WTC11 (cell line): Measurements from ENCODE around the gene TRIP11. TPM values are rescaled to one million over a fixed set of nuclear protein-coding genes. Genes with fewer than 3 reads are reported as not detected.

ENCODE experiments used
- ATAC-seq: fragments of 200-7000 bp; cut with Tn5 transposase; 2 replicates; pipeline ENCODE4 v1.10.0; 2021; ENCODE audit warnings: mild to moderate bottlenecking, moderate library complexity
- Bru-seq: library from RNA; stranded (reverse); fragments of 400-500 nt; gene quantifications from one replicate; lab custom pipeline; 2021; lab: Mats Ljungman, UMichigan
- CTCF ChIA-PET: fragments of 300-600 bp; sonication (Branson Sonifier 250); formaldehyde crosslinking; loops from one replicate; lab custom pipeline; 2021; ENCODE audit warnings: antibody characterized with exemption; lab: Charles Lee
- POLR2A ChIA-PET: fragments of 350-600 bp; sonication (Branson Sonifier 250); formaldehyde crosslinking; loops from one replicate; lab custom pipeline; 2021; ENCODE audit warnings: antibody characterized with exemption; lab: Charles Lee
- DNase-seq: peaks from one replicate; pipeline ENCODE4 v3.0.0; 2021; ENCODE audit warnings: low spot score
- H3K27ac Mint-ChIP-seq: 2 replicates; pipeline ENCODE4 v1.8.0; 2021; ENCODE audit warnings: mixed read lengths
- H3K27me3 Mint-ChIP-seq: 2 replicates; pipeline ENCODE4 v1.8.0; 2021; ENCODE audit warnings: low read depth, mild to moderate bottlenecking, moderate library complexity, mixed read lengths
- H3K36me3 Mint-ChIP-seq: 2 replicates; pipeline ENCODE4 v1.8.0; 2021; ENCODE audit warnings: mixed read lengths
- H3K4me1 Mint-ChIP-seq: 2 replicates; pipeline ENCODE4 v1.8.0; 2022; ENCODE audit warnings: mixed read lengths
- H3K4me3 Mint-ChIP-seq: 2 replicates; pipeline ENCODE4 v1.8.0; 2021; ENCODE audit warnings: mild to moderate bottlenecking, moderate library complexity, mixed read lengths
- H3K9me3 Mint-ChIP-seq: 2 replicates; pipeline ENCODE4 v1.8.0; 2021; ENCODE audit warnings: mixed read lengths
- ATF1 ChIP-seq: sonication (generic); formaldehyde crosslinking; IDR thresholded peaks from 2 replicates; pipeline ENCODE4 v1.8.1; 2023; ENCODE audit warnings: mild to moderate bottlenecking, moderate library complexity, missing genetic modification reagents
- CBFB ChIP-seq: sonication (generic); formaldehyde crosslinking; IDR thresholded peaks from 2 replicates; pipeline ENCODE4 v1.8.1; 2022; ENCODE audit warnings: mild to moderate bottlenecking, low read depth, missing genetic modification reagents
- CREB1 ChIP-seq: sonication (generic); formaldehyde crosslinking; IDR thresholded peaks from 2 replicates; pipeline ENCODE4 v1.8.0; 2023; ENCODE audit warnings: mild to moderate bottlenecking, missing genetic modification reagents
- CREM ChIP-seq: sonication (generic); formaldehyde crosslinking; IDR thresholded peaks from 2 replicates; pipeline ENCODE4 v1.8.1; 2022; ENCODE audit warnings: mild to moderate bottlenecking, missing genetic modification reagents, moderate library complexity
- ETV6 ChIP-seq: sonication (generic); formaldehyde crosslinking; IDR thresholded peaks from 2 replicates; pipeline ENCODE4 v1.8.1; 2022; ENCODE audit warnings: mild to moderate bottlenecking, missing genetic modification reagents
- FOXK1 ChIP-seq: sonication (generic); formaldehyde crosslinking; IDR thresholded peaks from 2 replicates; pipeline ENCODE4 v1.8.0; 2022; ENCODE audit warnings: mild to moderate bottlenecking, moderate library complexity, missing genetic modification reagents
- FOXP1 ChIP-seq: sonication (generic); formaldehyde crosslinking; IDR thresholded peaks from 2 replicates; pipeline ENCODE4 v1.8.0; 2022; ENCODE audit warnings: missing genetic modification reagents, mild to moderate bottlenecking, moderate library complexity, borderline replicate concordance
- GABPB1 ChIP-seq: sonication (generic); formaldehyde crosslinking; IDR thresholded peaks from 2 replicates; pipeline ENCODE4 v1.8.1; 2023; ENCODE audit warnings: mild to moderate bottlenecking, missing genetic modification reagents
- KAT7 ChIP-seq: sonication (generic); formaldehyde crosslinking; IDR thresholded peaks from 2 replicates; pipeline ENCODE4 v1.8.1; 2023; ENCODE audit warnings: missing genetic modification reagents, mild to moderate bottlenecking, borderline replicate concordance
- MYBL2 ChIP-seq: sonication (generic); formaldehyde crosslinking; IDR thresholded peaks from 2 replicates; pipeline ENCODE4 v1.8.1; 2023; ENCODE audit warnings: mild to moderate bottlenecking, moderate library complexity, missing genetic modification reagents
- NFE2L1 ChIP-seq: sonication (generic); formaldehyde crosslinking; IDR thresholded peaks from 2 replicates; pipeline ENCODE4 v1.8.1; 2023; ENCODE audit warnings: missing genetic modification reagents
- SMAD3 ChIP-seq: sonication (generic); formaldehyde crosslinking; IDR thresholded peaks from 2 replicates; pipeline ENCODE4 v1.8.0; 2022; ENCODE audit warnings: missing genetic modification reagents, mild to moderate bottlenecking, borderline replicate concordance
- SP1 ChIP-seq: sonication (generic); formaldehyde crosslinking; conservative IDR thresholded peaks from 2 replicates; pipeline ENCODE4 v1.8.1; 2022; ENCODE audit warnings: missing genetic modification reagents
- TEAD4 ChIP-seq: sonication (generic); formaldehyde crosslinking; IDR thresholded peaks from 2 replicates; pipeline ENCODE4 v1.8.0; 2022; ENCODE audit warnings: mild to moderate bottlenecking, missing genetic modification reagents
- TP53 ChIP-seq: sonication (generic); formaldehyde crosslinking; IDR thresholded peaks from 2 replicates; pipeline ENCODE4 v1.8.1; 2023; ENCODE audit warnings: mild to moderate bottlenecking, missing genetic modification reagents
- ZNF121 ChIP-seq: sonication (generic); formaldehyde crosslinking; IDR thresholded peaks from 2 replicates; pipeline ENCODE4 v1.8.0; 2023; ENCODE audit warnings: missing genetic modification reagents
- ZNF396 ChIP-seq: fragments of 250-450 bp; sonication (Bioruptor Pico); IDR thresholded peaks from 2 replicates; pipeline ENCODE4 v1.8.0; 2021; ENCODE audit warnings: mild to moderate bottlenecking, moderate library complexity, borderline replicate concordance
- long read RNA-seq, 3 experiments: library from RNA in 1 of 3; library from capped mRNA in 1 of 3; library from polyadenylated mRNA in 1 of 3; unstranded in 2 of 3; stranded (forward) in 1 of 3; transcript quantifications; one replicate each; pipeline ENCODE4 v2.0.0, GENCODE V29; 2021
- total RNA-seq: library from RNA; stranded (reverse); gene quantifications from 3 replicates; pipeline ENCODE4 v1.2.3, GENCODE V29; 2021
- TF ChIP-seq, protein P1 (sequence below): sonication (generic); formaldehyde crosslinking; IDR thresholded peaks from 2 replicates; pipeline ENCODE4 v1.8.1; 2023; ENCODE audit warnings: mild to moderate bottlenecking, missing genetic modification reagents
- TF ChIP-seq, protein P2 (sequence below): sonication (generic); formaldehyde crosslinking; IDR thresholded peaks from 2 replicates; pipeline ENCODE4 v1.8.1; 2023; ENCODE audit warnings: mild to moderate bottlenecking, missing genetic modification reagents, moderate library complexity
- TF ChIP-seq, protein P3 (sequence below): sonication (generic); formaldehyde crosslinking; IDR thresholded peaks from 2 replicates; pipeline ENCODE4 v1.8.0; 2022; ENCODE audit warnings: mild to moderate bottlenecking, missing genetic modification reagents
- TF ChIP-seq, protein P4 (sequence below): sonication (generic); formaldehyde crosslinking; IDR thresholded peaks from 2 replicates; pipeline ENCODE4 v1.8.0; 2023; ENCODE audit warnings: mild to moderate bottlenecking, missing genetic modification reagents
- TF ChIP-seq, protein P5 (sequence below): sonication (generic); formaldehyde crosslinking; IDR thresholded peaks from 2 replicates; pipeline ENCODE4 v1.8.0; 2022; ENCODE audit warnings: missing genetic modification reagents
- TF ChIP-seq, protein P6 (sequence below): sonication (generic); formaldehyde crosslinking; IDR thresholded peaks from 2 replicates; pipeline ENCODE4 v1.8.0; 2022; ENCODE audit warnings: mild to moderate bottlenecking, missing genetic modification reagents
- TF ChIP-seq, protein P7 (sequence below): sonication (generic); formaldehyde crosslinking; IDR thresholded peaks from 2 replicates; pipeline ENCODE4 v1.8.1; 2023; ENCODE audit warnings: mild to moderate bottlenecking, missing genetic modification reagents, moderate library complexity

The TRIP11 gene
- total RNA-seq = 32.9 to 36.5 TPM (median 34.4 TPM) in 3 replicates
- percentile 80 among the genes with signal in this experiment for Bru-seq, nascent RNA
- long read RNA-seq, experiment 1, full-length matches to known transcripts = 34 of 77 reads
- long read RNA-seq, experiment 1, partial matches to known transcripts = 21 of 77 reads
- long read RNA-seq, experiment 1, other reads (novel, unspliced or antisense) = 22 of 77 reads
- long read RNA-seq, experiment 2, full-length matches to known transcripts = 3 of 19 reads
- long read RNA-seq, experiment 2, partial matches to known transcripts = 8 of 19 reads
- long read RNA-seq, experiment 2, other reads (novel, unspliced or antisense) = 8 of 19 reads
- long read RNA-seq, experiment 3, partial matches to known transcripts = 2 of 9 reads
- long read RNA-seq, experiment 3, other reads (novel, unspliced or antisense) = 4 of 9 reads

DNA sequence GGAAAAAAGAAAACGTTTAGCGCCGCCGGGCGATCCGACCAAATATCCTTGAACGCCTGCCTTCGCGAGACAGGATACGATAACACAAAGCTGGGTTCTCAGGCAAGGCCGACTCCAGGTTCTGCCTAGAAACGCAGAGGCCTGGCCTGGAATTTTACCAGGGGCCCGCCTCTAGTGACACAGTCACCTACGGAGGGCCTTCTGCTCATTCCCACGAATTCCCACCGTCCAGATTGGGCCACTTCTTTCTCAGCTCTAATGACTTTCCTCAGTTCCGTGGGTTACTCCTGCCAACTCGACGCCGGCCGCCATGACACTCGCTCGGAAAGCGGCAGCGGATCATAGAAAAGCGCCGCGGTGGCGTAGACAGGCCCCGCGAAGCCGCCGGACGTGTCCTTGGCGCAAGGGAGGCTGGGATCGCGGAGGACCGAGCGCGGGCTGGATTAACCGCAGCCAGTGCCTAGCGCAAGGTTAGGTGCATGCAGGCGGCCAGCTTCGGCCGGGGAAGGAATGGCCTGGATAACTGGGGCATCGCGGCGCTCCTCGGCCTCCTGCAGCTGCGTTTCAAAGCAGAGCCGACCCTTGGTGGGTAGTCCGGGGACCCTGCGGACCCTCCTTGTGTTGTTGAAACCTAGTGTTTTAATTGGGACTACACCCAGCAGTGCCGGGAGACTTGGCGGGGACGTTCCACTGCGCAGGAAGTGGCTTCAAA is at the start of gene TRIP11:
TRIP11 (minus strand) TSS at position 341 of the 712 bp plus-strand sequence. CDS start 374 bp downstream, outside the sequence.
- Mint-ChIP-seq H3K27me3 (no peaks in the 10 kb centered on the region), H3K27ac (peak within 1 kb of the TSS; percentile 100), H3K4me1 (peaks cover 15% of the 10 kb centered on the region), H3K9me3 (no peaks in the 10 kb centered on the region), H3K4me3 (peak within 1 kb of the TSS; percentile 95), H3K36me3 (no peaks in the 10 kb centered on the region; the same call in 1 of the 2 replicates)
- ChIA-PET CTCF (interaction anchor here (0.8 to 1.7 kb wide), 5 partner anchors 17 to 67 kb away, joined by 3 to 9 read pairs (median 4); partner anchors contain the start of gene ATXN3), POLR2A (interaction anchor here (1.0 to 2.1 kb wide), 5 partner anchors 43 to 82 kb away, joined by 3 to 12 read pairs (median 8); partner anchors contain the start of genes ATXN3, CPSF2 and NDUFB1)
- DNase-seq (peak; percentile 93), ATAC-seq (peak; percentile 90)
- TF ChIP-seq, protein P1, sequence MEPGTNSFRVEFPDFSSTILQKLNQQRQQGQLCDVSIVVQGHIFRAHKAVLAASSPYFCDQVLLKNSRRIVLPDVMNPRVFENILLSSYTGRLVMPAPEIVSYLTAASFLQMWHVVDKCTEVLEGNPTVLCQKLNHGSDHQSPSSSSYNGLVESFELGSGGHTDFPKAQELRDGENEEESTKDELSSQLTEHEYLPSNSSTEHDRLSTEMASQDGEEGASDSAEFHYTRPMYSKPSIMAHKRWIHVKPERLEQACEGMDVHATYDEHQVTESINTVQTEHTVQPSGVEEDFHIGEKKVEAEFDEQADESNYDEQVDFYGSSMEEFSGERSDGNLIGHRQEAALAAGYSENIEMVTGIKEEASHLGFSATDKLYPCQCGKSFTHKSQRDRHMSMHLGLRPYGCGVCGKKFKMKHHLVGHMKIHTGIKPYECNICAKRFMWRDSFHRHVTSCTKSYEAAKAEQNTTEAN = no peak
- TF ChIP-seq KAT7 (CRISPR knock-in tag) = 0 out of 2 replicates have a peak, but pooled peaks have one; percentile 52
- no peak for TF ChIP-seq ZNF121 (CRISPR knock-in tag)
- peak; percentile 95 for TF ChIP-seq FOXP1
- peak; percentile 83 for TF ChIP-seq ETV6 (CRISPR knock-in tag)
- TF ChIP-seq FOXK1 (CRISPR knock-in tag) = peak; percentile 89
- TF ChIP-seq GABPB1 (CRISPR knock-in tag) = peak; percentile 81
- no peak for TF ChIP-seq TEAD4
- peak; percentile 67; the same call in 1 of the 2 replicates for TF ChIP-seq CBFB (CRISPR knock-in tag)
- peak; percentile 69 for TF ChIP-seq SP1
- peak; percentile 66; the same call in 1 of the 2 replicates for TF ChIP-seq ATF1 (CRISPR knock-in tag)
- TF ChIP-seq, protein P2, sequence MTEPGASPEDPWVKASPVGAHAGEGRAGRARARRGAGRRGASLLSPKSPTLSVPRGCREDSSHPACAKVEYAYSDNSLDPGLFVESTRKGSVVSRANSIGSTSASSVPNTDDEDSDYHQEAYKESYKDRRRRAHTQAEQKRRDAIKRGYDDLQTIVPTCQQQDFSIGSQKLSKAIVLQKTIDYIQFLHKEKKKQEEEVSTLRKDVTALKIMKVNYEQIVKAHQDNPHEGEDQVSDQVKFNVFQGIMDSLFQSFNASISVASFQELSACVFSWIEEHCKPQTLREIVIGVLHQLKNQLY (CRISPR knock-in tag) = peak; percentile 86; the same call in 1 of the 2 replicates
- TF ChIP-seq TP53 = 0 out of 2 replicates have a peak, but pooled peaks have one; percentile 47
- TF ChIP-seq, protein P3, sequence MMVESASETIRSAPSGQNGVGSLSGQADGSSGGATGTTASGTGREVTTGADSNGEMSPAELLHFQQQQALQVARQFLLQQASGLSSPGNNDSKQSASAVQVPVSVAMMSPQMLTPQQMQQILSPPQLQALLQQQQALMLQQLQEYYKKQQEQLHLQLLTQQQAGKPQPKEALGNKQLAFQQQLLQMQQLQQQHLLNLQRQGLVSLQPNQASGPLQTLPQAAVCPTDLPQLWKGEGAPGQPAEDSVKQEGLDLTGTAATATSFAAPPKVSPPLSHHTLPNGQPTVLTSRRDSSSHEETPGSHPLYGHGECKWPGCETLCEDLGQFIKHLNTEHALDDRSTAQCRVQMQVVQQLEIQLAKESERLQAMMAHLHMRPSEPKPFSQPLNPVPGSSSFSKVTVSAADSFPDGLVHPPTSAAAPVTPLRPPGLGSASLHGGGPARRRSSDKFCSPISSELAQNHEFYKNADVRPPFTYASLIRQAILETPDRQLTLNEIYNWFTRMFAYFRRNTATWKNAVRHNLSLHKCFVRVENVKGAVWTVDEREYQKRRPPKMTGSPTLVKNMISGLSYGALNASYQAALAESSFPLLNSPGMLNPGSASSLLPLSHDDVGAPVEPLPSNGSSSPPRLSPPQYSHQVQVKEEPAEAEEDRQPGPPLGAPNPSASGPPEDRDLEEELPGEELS (CRISPR knock-in tag) = peak; percentile 54; the same call in 1 of the 2 replicates
- TF ChIP-seq, protein P4, sequence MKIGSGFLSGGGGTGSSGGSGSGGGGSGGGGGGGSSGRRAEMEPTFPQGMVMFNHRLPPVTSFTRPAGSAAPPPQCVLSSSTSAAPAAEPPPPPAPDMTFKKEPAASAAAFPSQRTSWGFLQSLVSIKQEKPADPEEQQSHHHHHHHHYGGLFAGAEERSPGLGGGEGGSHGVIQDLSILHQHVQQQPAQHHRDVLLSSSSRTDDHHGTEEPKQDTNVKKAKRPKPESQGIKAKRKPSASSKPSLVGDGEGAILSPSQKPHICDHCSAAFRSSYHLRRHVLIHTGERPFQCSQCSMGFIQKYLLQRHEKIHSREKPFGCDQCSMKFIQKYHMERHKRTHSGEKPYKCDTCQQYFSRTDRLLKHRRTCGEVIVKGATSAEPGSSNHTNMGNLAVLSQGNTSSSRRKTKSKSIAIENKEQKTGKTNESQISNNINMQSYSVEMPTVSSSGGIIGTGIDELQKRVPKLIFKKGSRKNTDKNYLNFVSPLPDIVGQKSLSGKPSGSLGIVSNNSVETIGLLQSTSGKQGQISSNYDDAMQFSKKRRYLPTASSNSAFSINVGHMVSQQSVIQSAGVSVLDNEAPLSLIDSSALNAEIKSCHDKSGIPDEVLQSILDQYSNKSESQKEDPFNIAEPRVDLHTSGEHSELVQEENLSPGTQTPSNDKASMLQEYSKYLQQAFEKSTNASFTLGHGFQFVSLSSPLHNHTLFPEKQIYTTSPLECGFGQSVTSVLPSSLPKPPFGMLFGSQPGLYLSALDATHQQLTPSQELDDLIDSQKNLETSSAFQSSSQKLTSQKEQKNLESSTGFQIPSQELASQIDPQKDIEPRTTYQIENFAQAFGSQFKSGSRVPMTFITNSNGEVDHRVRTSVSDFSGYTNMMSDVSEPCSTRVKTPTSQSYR (CRISPR knock-in tag) = 0 out of 2 replicates have a peak, but pooled peaks have one; percentile 12
- TF ChIP-seq, protein P5, sequence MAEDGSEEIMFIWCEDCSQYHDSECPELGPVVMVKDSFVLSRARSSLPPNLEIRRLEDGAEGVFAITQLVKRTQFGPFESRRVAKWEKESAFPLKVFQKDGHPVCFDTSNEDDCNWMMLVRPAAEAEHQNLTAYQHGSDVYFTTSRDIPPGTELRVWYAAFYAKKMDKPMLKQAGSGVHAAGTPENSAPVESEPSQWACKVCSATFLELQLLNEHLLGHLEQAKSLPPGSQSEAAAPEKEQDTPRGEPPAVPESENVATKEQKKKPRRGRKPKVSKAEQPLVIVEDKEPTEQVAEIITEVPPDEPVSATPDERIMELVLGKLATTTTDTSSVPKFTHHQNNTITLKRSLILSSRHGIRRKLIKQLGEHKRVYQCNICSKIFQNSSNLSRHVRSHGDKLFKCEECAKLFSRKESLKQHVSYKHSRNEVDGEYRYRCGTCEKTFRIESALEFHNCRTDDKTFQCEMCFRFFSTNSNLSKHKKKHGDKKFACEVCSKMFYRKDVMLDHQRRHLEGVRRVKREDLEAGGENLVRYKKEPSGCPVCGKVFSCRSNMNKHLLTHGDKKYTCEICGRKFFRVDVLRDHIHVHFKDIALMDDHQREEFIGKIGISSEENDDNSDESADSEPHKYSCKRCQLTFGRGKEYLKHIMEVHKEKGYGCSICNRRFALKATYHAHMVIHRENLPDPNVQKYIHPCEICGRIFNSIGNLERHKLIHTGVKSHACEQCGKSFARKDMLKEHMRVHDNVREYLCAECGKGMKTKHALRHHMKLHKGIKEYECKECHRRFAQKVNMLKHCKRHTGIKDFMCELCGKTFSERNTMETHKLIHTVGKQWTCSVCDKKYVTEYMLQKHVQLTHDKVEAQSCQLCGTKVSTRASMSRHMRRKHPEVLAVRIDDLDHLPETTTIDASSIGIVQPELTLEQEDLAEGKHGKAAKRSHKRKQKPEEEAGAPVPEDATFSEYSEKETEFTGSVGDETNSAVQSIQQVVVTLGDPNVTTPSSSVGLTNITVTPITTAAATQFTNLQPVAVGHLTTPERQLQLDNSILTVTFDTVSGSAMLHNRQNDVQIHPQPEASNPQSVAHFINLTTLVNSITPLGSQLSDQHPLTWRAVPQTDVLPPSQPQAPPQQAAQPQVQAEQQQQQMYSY (CRISPR knock-in tag) = no peak
- no peak for TF ChIP-seq ZNF396 (CRISPR knock-in tag)
- TF ChIP-seq, protein P6, sequence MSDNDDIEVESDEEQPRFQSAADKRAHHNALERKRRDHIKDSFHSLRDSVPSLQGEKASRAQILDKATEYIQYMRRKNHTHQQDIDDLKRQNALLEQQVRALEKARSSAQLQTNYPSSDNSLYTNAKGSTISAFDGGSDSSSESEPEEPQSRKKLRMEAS (CRISPR knock-in tag) = peak; percentile 72; the same call in 1 of the 2 replicates
- TF ChIP-seq NFE2L1 = peak; percentile 72; the same call in 1 of the 2 replicates
- TF ChIP-seq MYBL2 (CRISPR knock-in tag) = peak; percentile 41; the same call in 1 of the 2 replicates
- TF ChIP-seq CREB1 (CRISPR knock-in tag) = peak; percentile 62; the same call in 1 of the 2 replicates
- TF ChIP-seq SMAD3 (CRISPR knock-in tag) = no peak
- TF ChIP-seq CREM (CRISPR knock-in tag) = peak; percentile 82
- TF ChIP-seq, protein P7, sequence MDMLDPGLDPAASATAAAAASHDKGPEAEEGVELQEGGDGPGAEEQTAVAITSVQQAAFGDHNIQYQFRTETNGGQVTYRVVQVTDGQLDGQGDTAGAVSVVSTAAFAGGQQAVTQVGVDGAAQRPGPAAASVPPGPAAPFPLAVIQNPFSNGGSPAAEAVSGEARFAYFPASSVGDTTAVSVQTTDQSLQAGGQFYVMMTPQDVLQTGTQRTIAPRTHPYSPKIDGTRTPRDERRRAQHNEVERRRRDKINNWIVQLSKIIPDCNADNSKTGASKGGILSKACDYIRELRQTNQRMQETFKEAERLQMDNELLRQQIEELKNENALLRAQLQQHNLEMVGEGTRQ = peak; percentile 41; the same call in 1 of the 2 replicates
